GM19324 (cell line): ENCODE measurements around the gene SLC9A2.

ENCODE experiments used
- ATAC-seq: cut with Tn5 transposase; IDR thresholded peaks from one replicate; pipeline ENCODE4 v1.9.1; 2021; ENCODE audit warnings: mild to moderate bottlenecking, moderate library complexity; ENCODE audit not compliant: unreplicated experiment, low FRiP score

The SLC9A2 gene

DNA sequence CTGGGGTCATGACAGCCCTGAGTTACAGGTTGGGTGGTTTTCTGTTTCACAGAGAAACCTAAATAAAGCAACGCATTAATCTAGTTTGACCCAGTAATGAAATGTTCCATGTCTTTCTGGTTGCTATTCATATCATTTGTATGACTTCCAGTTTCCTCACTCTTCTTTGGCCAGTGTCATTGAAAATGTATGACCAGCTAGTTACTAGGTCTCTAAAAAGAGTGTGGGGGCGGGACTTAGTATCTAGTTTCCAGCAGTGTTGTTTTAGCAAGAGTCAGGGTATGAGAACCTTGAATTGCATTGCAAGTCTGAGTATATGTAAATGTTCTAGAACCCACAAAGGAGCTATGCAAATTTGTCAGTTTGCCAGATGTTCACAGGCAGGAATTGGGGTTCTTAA, 47.7 kb downstream of the SLC9A2 start:
- no peak for ATAC-seq

DNA sequence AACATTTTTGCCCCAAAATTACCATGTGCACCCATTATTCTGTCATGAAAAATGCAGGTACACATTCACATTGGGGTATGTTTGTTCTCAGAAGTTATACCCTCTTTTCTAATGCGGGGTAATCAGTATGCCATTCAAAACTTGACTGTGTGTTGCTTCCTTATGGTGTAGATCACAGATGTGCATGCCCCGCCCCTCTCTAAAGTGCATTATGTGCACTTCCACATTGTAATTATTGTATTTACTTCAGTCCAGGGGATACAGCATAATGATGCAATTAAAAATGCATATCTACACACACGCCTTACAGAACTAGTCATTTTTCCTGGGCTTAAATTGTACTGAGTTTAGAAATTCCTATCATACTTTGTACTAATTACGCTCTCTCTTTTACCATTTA, 48.8 kb downstream of the SLC9A2 start:
- no peak for ATAC-seq

DNA sequence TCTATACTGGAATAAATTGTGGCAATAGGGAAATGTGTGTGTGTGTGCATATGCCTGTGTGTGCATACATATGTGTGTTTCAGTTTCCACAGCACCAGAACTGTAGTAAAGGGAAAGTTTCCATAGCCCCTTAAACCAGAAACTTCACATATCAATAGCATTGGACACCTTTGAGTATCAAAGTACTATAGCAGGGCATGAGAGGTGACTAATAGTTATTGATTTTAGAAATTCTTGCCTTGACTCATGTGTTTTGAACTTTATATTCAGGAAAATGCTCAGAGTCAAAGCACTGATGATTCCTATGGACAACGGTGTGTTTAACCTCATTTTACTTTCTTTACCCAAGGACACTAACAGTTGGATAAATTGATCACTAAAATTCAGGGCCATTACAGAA, 50.0 kb downstream of the SLC9A2 start:
- ATAC-seq, result no peak

DNA sequence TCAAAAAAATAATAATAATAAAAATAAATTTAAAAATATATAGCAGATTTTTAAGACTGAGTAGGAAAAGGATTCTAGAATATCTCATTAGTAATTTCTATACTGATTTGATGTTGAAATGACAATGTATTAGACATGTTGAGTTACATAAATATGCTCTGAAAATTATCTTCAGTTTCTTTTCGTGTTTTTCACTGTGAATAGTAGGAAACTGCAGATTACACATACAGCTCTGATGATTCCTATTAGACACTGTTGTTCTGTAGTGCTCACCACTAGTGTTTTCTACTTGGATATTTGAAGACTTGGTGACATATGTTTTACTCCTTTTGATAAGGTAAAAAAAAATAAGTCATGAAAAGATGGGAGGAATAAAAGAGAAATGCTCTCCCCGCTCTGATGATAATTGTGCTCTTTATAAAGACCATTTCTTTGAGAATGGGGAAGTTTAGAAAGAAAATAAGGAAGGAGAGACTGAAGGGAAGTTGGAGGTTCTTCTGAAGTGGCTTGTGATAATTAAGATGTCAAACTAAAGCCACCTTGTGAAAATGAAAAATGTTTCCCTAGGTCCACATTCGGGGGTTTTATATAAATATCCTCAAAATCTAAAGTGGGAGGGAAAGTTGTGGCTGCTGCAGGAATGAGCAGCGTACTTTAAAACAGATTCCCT, 52.9 kb downstream of the SLC9A2 start:
- no peak for ATAC-seq

DNA sequence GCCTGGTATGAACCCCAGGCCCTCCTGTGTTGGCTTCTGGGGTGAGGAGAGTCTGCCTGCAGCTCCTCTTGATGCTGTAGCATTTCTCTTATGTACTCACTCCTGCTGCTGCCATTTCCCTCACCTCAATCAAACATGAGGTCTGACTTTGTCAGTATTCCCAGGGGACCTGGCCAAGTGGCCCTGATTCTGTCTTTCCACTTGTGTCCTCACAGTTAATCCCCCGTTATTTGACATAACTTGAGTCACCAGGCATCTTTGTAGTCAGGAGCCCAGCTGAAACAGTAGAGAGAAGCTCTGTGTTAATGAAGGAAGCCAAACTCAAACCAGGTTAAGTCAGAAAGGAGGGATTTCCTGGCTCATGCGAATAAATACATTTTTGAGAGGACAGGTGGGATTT, 55.0 kb downstream of the SLC9A2 start:
- no peak for ATAC-seq

DNA sequence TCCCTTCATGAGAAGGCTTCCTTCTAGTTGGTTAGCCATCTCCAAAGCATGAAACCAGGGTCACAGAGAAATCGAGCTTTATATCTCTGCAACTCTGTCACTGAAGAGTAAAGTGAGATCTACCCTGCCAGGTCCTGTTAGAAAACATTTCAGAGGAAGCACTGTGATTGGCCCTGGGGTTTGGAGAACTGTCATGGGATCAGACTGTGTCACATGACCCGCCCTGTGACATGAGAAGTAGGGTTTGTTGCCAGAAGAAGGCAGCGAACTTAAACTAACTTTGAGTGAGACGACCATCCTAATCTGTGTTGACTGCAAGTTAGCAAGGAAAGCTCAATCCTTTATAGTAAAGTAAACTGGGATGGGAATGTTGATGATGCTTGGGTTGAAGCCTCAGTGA, 55.5 kb downstream of the SLC9A2 start:
- ATAC-seq, result no peak

DNA sequence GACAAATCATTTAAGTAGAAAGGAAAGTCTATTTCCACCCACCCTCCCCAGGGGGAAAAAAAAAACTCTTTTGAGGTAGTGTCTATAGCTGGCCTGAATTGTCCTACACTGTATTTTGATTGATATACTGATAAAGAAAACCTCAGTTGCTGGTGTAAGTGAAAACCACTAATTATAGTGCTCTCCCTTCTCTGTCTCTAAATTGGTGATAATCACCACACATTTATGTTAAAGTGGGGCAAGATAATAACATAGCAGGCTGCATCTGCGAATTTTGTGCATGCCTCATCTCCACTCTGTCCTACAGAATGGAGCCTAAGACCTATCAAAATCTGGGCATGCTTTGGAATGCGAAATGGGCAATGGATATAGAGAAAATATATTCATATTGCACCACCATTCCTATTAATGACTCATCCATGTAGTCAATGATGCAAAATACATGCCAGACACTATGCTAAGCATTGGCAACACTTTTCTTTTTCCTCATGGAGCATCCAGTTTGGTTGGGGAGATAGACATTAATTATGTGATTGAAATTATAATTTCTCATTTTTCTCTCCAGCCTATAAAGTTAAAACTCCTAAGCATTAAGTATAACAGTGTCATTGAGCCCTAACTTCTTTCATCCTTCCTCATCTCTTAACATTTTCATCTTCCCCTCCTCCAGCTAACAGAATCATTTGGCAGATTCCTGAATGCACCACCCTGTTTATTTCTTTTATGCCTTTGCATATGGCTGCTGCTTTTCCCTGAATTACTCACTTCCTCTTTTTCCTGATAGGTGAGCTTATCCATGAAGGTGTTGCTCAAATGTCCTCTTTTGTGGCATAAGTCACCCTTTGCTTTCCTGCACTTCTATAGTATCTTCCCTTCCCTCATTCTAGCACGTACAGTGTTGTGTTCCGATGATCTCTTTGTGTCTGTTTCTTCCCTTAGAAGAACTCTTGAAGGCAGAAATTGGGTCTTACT, 58.2 kb downstream of the SLC9A2 start:
- ATAC-seq, result no peak

DNA sequence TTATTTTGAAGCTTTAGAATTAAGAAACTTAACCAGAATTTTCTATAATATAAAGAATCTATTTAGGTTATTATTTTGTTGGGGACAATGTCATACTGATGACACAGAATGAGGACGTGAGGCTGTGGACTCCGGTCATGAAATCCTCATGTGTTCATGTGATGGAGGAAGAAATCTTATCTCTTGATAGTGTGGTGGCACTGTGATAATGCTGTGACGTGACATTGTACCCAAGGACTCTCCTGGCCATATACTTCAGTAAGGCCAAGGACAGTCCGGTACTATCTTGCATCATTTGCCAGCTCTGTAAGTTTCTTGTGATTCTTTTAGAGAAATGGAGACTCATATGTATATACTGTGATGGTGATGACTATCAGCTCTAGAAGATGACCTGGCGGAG, 59.1 kb downstream of the SLC9A2 start:
- no peak for ATAC-seq

DNA sequence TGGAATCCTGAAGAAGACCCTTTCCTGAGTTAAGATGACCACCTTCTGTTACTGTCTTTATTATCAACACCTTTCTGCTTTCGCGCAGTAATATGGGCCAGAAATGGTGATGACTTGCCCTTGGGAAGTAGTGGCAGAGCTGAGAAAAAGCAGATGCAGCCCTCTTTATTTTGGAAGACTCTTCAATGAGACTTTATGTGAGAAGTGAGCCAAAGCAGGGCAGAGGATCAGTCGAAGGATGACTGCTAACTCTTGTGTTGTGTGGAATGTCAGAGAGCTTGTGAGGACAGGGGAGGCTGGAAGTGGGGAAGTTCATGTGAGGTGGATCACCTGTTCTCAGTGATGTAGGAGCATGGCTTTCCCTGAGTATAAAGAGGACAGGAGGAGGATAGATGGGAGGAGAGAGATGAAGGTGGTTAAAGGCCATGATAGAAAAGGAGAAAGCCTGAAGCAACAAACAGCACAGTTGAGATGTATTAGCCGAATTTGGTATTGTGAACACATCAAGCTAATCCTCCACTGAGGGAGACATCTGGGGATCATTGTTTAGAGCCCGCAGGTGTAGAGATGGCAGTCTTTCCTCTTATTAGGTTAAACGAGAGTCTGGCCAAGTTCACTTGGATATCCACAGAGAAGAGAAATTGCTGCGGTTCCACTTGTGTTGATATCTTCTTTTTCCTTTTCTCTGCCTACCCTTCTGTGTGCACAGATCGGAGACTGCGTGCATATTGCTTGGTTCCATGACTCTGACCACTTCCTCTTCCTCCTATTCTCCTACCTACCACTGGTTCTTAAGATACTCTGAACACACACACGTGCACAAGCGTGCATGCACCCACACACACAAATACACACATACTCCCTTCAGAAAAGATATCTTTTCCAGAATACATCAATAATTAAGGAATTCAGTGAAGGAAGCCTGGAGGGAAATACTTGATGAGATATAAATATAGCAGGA, 67.4 kb downstream of the SLC9A2 start:
- ATAC-seq, result no peak

DNA sequence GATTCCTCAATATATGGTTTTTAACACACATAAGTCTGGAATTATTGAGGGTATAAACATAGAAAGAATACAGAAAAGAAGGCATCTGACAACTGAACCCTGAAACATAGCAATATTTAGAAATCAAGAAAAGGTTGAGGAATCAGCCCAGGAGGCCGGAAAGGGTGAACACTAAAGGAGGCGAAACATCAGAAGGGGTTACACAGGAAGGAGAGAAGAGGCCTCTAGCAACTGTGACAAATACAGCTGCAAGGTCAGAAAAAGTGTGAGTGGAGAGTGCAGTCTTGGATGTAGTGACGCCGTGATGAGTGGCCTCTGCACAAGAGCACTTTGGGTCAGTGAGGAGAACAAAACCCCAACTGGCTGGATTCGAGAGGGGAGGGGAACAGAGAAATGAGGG, 70.7 kb downstream of the SLC9A2 start:
- ATAC-seq, result no peak

DNA sequence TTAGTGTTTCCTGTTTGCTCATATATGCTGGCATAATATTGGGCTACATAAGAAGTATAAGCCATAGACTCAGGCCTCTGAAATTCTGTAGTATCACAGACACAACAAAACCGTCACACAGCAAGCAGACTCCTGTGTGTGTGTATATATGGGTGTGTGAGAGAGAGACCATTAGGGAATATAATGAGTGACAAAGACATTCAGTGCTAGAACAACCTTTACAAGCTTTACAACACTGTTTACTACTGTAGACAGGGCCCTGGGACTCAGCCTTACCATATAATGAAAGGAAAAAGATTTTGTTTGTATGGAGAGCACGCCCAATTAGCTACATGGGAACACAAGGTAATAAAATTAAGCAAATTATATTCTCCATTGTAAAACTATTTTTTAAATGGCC, 77.1 kb downstream of the SLC9A2 start:
- no peak for ATAC-seq

DNA sequence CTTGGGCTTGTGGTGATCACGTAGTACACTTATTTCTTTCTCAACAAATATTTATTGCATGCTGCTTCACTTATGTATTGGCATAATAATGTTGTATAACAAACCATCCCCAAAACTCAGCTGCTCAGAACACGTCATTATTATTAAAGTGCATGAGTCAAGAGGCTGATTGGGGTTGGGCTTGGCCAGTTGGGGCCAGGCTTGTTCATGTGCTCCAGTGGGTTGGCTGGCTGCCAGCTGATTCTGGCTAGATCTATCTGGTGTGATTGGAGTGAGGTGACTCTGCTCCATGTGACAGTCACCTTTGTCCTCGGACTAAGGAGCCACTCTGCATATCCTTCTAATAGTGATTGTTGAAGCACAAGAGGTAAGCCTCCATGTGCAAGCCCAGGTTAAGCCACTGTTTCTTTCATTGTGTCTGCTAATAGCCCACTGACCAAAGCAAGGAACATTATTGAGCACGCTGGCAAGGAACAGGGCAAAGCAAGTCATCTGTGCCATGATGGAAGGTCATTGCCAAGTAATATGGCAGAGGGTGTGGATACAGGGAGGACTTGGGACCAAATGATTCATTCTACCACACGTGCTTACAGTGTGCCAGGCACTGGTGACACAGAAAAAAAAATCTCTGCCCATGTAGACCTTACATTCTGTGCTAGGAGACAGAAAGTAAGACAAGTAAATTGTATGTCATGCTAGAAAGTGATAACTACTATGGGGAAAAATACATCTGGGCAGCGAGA, 79.2 kb downstream of the SLC9A2 start:
- no peak for ATAC-seq

DNA sequence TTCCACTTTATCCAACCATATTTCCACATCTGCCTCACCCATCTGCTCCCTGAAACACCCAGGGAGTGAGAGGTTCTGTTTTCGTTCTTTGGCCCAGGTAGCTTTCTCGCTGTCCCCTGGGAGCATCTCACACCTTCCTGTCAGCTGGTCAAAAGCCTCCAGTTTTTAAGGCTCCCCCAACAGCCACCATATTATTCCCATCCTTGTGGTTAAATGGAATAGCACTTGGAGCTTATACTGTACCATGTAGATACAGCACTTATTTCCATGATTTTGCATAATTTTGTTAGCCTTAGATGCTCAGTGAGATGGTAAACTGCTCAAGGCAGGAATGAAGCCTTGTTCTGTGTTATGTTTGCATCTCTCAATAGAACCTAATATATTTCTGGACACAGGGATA, 84.0 kb downstream of the SLC9A2 start:
- ATAC-seq, result no peak

DNA sequence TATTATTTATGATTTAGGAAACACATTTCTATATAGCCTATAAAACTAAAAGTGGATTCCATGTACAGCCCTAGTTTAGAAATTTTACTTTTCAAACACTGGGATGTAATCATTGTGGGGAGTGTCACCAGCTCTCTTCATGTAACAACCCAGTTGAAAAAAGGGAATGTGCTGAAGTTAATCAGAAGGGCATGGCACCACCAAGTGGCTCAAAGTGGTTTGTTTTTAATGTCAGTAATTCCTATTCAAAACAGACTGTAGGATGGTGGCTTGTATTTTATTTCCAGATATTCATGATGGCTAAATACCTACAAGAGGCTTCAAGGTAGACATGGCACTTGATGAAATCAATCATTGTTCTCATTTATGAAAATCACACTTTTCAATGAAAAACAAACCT, 84.4 kb downstream of the SLC9A2 start:
- ATAC-seq, result no peak

DNA sequence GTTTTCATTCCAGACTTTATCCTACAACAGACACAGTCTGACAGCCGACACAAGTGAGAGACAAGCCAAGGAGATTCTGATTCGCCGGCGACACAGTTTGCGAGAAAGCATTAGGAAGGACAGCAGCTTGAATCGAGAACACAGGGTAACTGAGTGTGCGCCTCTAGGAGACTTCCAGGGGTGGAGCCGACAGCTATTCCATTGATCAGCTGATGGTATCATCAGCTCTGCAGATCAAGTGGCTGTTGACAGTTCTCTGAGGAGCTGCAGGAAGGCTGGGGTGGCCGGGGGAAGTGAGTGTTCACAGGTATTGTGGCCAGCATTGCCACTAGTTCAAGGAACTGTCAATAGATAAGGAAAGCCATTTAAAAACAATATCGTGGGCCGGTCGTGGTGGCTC, 85.2 kb downstream of the SLC9A2 start:
- no peak for ATAC-seq

DNA sequence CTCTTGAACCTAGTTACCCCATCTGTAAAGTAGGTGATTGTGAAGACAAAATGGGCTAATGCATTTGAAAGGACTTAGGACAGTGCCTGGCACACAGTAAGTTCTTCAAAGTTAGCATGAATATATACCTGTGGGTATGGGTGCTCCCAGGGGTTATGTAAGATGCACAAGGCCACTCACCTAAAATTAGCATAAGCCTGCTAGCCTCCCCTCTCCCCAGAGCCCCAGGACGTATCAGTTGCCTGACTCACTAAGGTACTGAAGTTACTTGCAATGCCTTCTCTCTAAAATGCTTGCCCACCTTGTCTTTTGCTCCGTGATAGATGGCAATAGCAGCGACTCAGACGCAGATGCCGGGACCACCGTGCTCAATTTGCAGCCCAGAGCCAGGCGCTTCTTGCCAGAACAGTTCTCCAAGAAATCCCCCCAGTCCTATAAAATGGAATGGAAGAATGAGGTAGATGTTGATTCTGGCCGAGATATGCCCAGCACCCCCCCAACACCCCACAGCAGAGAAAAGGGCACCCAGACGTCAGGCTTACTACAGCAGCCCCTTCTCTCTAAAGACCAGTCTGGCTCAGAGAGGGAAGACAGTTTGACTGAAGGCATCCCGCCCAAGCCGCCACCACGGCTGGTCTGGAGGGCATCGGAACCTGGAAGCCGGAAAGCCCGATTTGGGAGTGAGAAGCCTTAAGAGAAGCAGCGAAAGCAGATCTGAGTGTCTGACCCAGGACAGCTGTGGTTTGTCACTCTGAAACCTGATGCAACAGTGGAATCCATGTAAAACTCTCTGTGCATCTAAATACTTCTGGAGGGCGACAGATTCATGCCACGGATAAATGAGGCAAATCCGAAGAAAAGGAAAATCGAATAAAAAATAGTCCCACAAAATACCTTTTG, 88.7 kb downstream of the SLC9A2 start:
- ATAC-seq, result no peak

DNA sequence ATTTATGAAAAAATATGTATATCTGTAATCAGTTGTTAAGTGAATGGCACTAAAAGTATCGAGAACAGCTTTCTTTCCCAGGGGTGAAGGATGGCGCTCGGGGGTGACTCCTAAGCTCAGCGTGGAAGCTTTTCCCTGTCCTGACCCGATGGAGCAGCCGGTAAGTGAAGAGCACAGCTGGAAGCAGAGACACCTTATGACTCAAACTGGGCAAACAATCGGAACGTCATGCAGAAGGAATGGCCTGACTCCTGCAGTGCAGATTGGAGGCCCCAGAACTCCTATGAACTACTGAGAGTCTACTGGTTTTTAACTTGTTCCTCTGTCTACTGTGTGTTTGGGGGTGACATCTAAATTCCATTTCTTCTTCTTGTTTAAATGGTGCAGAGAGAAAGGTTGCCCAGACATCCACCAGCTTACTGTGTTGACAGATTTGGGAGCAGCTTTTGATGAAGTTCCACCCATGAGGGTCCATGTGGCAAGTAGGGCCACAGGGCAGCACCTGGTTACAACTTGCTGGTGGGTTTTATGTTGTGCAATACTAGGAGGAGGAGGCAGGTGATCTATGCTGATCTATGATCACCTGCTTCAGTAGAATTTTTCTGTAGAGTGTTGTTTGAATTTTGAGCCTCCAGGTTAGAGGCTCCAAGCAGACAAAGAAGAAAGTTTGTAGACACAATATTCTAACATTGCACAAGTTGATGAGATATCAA, 89.7 kb downstream of the SLC9A2 start:
- no peak for ATAC-seq

DNA sequence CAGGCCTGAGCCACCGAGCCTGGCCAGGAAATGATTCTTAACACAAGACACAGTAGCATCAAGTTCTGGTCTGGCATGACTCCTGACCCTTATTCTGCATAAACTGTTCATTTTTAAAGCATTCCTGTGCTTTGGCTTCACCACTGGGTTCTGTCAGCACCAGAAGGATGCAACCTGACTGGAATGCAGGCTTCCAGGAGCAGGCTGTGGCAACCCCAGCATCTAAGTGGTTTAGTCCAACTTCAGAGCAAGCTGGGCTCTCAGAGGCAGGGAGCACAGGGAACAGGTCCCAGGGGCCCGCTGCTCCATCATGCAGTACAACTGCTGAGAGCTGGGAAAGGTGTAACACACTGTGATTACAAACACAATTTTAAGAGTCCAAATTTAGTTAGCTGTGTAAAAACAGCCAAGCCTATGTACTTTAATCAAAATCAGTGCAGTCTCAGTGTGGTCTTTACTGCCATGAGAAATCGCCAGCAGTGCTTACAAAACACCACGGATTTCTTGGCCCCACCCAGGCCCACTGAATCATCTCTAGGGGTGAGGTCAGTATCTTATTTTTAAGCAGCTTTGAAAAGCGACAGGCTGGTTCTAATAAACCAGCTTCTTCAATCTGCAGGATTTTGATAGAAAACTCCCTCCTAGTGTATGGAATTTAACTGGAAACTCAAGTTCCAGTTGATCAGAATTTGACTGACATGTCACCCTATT, 98.1 kb downstream of the SLC9A2 start:
- ATAC-seq, result no peak
